Uterus (tissue), 2 donors: ENCODE data around the gene CA4.
"Not testable (repeated sequence)": the region's sequence is repeated elsewhere in the genome, so short reads cannot be mapped to it uniquely, and the experiment has no call there.

Experiments
- CTCF ChIP-seq, 4 experiments: fragments of 200-600 bp in 2 of 4; fragments of 450-650 bp in 2 of 4; sonication (generic) in 2 of 4; IDR thresholded peaks; one replicate each; pipeline ENCODE4 v1.5.1; 2016 to 2019; ENCODE audit warnings: antibody characterized with exemption in 4 of 4, mild to moderate bottlenecking in 2 of 4, moderate library complexity in 1 of 4
- POLR2A ChIP-seq, 2 donors: fragments of 450-650 bp; IDR thresholded peaks; one replicate each; pipeline ENCODE4 v1.6.1; 2016; ENCODE audit warnings: antibody characterized with exemption in 2 of 2, mild to moderate bottlenecking in 1 of 2, moderate library complexity in 1 of 2

- TF ChIP-seq CTCF, POLR2A (IDR thresholded peaks at IDR 0.05): not testable (repeated sequence)
Observed at GRCh38 chr17:60186372-60186771, 36.6 kb downstream of the CA4 start.
